Endothelial cell of umbilical vein (primary cell): ENCODE data around the gene RPUSD4. TPM values are rescaled to one million over a fixed set of nuclear protein-coding genes. Genes with fewer than 3 reads are reported as not detected.
"Not testable (repeated sequence)": the region's sequence is repeated elsewhere in the genome, so short reads cannot be mapped to it uniquely, and the experiment has no call there.

ENCODE experiments used
- BruUV-seq: library from RNA; stranded (reverse); fragments of 400-500 nt; replicated peaks from 2 replicates; lab custom pipeline; 2021; lab: Mats Ljungman, UMichigan
- CTCF ChIA-PET: fragments of 300-600, 350-600 bp; sonication (Branson Sonifier 250); formaldehyde crosslinking; loops from one replicate; lab custom pipeline; 2021; ENCODE audit warnings: antibody characterized with exemption, inconsistent platforms; lab: Charles Lee
- POLR2A ChIA-PET: fragments of 300-600, 350-600 bp; sonication (Branson Sonifier 250); formaldehyde crosslinking; loops from one replicate; lab custom pipeline; 2021; ENCODE audit warnings: antibody characterized with exemption, inconsistent platforms; lab: Charles Lee
- DNase-seq: peaks from one replicate; pipeline ENCODE4 v3.0.0-alpha.2; 2011; ENCODE audit warnings: low read depth, low spot score
- FAIRE-seq: peaks from 2 replicates; lab custom pipeline; 2011; peaks lifted over from hg19 to GRCh38; lab: Jason Lieb, UNC
- H2AFZ ChIP-seq: 2 replicates; pipeline ENCODE4 v1.6.0; 2012; ENCODE audit warnings: low read depth, low read length, control low read depth, inconsistent platforms
- H3K27ac ChIP-seq: 2 replicates; pipeline ENCODE4 v1.5.1; 2011; ENCODE audit warnings: low read depth, mild to moderate bottlenecking, control low read depth, low read length, moderate library complexity; ENCODE audit not compliant: insufficient read depth
- H3K27me3 ChIP-seq, 2 experiments: 2 replicates each; pipeline versions ENCODE4 v1.6.0 to v1.6.1; 2011; ENCODE audit warnings: low read length in 2 of 2, mixed read lengths in 1 of 2; ENCODE audit not compliant: control insufficient read depth in 2 of 2, insufficient read depth in 2 of 2
- H3K36me3 ChIP-seq, 2 experiments: 2 replicates in 1 of 2; 3 replicates in 1 of 2; pipeline ENCODE4 v1.5.1; 2011; ENCODE audit warnings: low read length in 2 of 2, mild to moderate bottlenecking in 1 of 2, moderate library complexity in 1 of 2; ENCODE audit not compliant: control insufficient read depth in 2 of 2, insufficient read depth in 2 of 2; ENCODE audit errors: extremely low read depth in 1 of 2
- H3K4me1 ChIP-seq: 3 replicates; pipeline ENCODE4 v1.5.1; 2011; ENCODE audit warnings: mild to moderate bottlenecking, low read length; ENCODE audit not compliant: control insufficient read depth, insufficient read depth; ENCODE audit errors: extremely low read depth
- H3K4me2 ChIP-seq: 2 replicates; pipeline ENCODE4 v1.6.1; 2011; ENCODE audit warnings: low read length, control low read depth, mixed read lengths; ENCODE audit not compliant: insufficient read depth
- H3K4me3 ChIP-seq, 3 experiments: fragments of 200-600 bp in 1 of 3; sonication (generic), shearing (Covaris generic) in 1 of 3; replicated peaks in 1 of 3; 2 replicates each; pipeline ENCODE4 v1.5.1; 2011 to 2016; ENCODE audit warnings: control low read depth in 3 of 3, low read length in 3 of 3, mild to moderate bottlenecking in 2 of 3, inconsistent platforms in 1 of 3, low read depth in 1 of 3, moderate library complexity in 1 of 3; ENCODE audit not compliant: insufficient read depth in 1 of 3
- H3K79me2 ChIP-seq: 2 replicates; pipeline ENCODE4 v1.6.0; 2012; ENCODE audit warnings: low read length, inconsistent platforms; ENCODE audit not compliant: control insufficient read depth, insufficient read depth
- H3K9ac ChIP-seq: replicated peaks from 2 replicates; pipeline ENCODE3; 2011; ENCODE audit warnings: low read length, control low read depth; ENCODE audit not compliant: insufficient read depth; ENCODE audit errors: extremely low read depth
- H3K9me1 ChIP-seq: replicated peaks from 3 replicates; pipeline ENCODE4 v1.6.0; 2011; ENCODE audit warnings: mild to moderate bottlenecking, low read length; ENCODE audit not compliant: control insufficient read depth, insufficient read depth; ENCODE audit errors: extremely low read depth
- H3K9me3 ChIP-seq: replicated peaks from 2 replicates; pipeline ENCODE4 v1.5.1; 2012; ENCODE audit warnings: low read length, inconsistent platforms; ENCODE audit not compliant: control insufficient read depth, insufficient read depth
- H4K20me1 ChIP-seq: replicated peaks from 2 replicates; pipeline ENCODE3; 2011; ENCODE audit warnings: mild to moderate bottlenecking, low read length; ENCODE audit not compliant: control insufficient read depth, insufficient read depth; ENCODE audit errors: extremely low read depth
- CTCF ChIP-seq, 2 donors: IDR thresholded peaks; 1 replicate in 1 of 2; 2 replicates in 1 of 2; pipeline ENCODE4 v1.5.1; 2011; ENCODE audit warnings: low read length in 2 of 2, mild to moderate bottlenecking in 2 of 2, moderate library complexity in 2 of 2, control low read depth in 1 of 2, inconsistent platforms in 1 of 2, low read depth in 1 of 2; ENCODE audit not compliant: insufficient read depth in 1 of 2; ENCODE audit errors: extremely low read depth in 1 of 2
- EZH2 ChIP-seq: IDR thresholded peaks from 2 replicates; pipeline ENCODE4 v1.6.1; 2012; ENCODE audit warnings: borderline replicate concordance, low read depth, mild to moderate bottlenecking, moderate library complexity, low read length, inconsistent platforms; ENCODE audit not compliant: severe bottlenecking
- FOS ChIP-seq: IDR thresholded peaks from 2 replicates; pipeline ENCODE4 v1.6.1; 2011; ENCODE audit warnings: mild to moderate bottlenecking, low read length, moderate library complexity, borderline replicate concordance; ENCODE audit not compliant: insufficient read depth
- GATA2 ChIP-seq: IDR thresholded peaks from 2 replicates; pipeline ENCODE4 v1.7.0; 2011; ENCODE audit warnings: low read depth, mild to moderate bottlenecking, moderate library complexity, mixed read lengths, low read length; ENCODE audit not compliant: insufficient read length, insufficient read depth
- JUN ChIP-seq: IDR thresholded peaks from 2 replicates; pipeline ENCODE4 v1.6.1; 2011; ENCODE audit warnings: borderline replicate concordance, low read depth; ENCODE audit not compliant: insufficient read length, insufficient read depth
- MYC ChIP-seq: IDR thresholded peaks from one replicate; pipeline ENCODE4 v1.6.1; 2011; ENCODE audit warnings: mild to moderate bottlenecking, low read depth, low read length
- POLR2A ChIP-seq: IDR thresholded peaks from 2 replicates; pipeline ENCODE4 v1.6.1; 2012; ENCODE audit warnings: low read depth, mild to moderate bottlenecking, control low read depth, low read length
- POLR2AphosphoS5 ChIP-seq: IDR thresholded peaks from 2 replicates; pipeline ENCODE4 v1.6.1; 2012; ENCODE audit warnings: low read depth, mild to moderate bottlenecking, control low read depth, low read length, moderate library complexity; ENCODE audit not compliant: insufficient read depth
- dilution Hi-C: fragments of 300-500 bp; cut with MboI; formaldehyde crosslinking; loops from one replicate; pipeline ENCODE4 v1.15.0; 2019; ENCODE audit warnings: low sequenced_read_pairs; ENCODE audit not compliant: extremely low pct_ligation_motif_present
- intact Hi-C: fragments of 100-400 bp; cut with micrococcal nuclease; formaldehyde crosslinking; loops from one replicate; pipeline ENCODE4 v1.10.0; 2022
- polyA plus RNA-seq, 4 experiments: library from polyadenylated mRNA; depleted of rRNA in 3 of 4; stranded (reverse) in 3 of 4; unstranded in 1 of 4; fragments of >200 nt; gene quantifications; 2 replicates each; pipeline versions ENCODE4 v1.2.1 to v1.2.3, GENCODE V29; 2011 to 2012; ENCODE audit warnings: missing spikeins in 1 of 4
- total RNA-seq: library from RNA; stranded (reverse); gene quantifications from 2 replicates; pipeline ENCODE4 v1.2.3, GENCODE V29; 2021
- TF ChIP-seq, protein P1 (sequence below): IDR thresholded peaks from 2 replicates; pipeline ENCODE4 v1.6.1; 2011; ENCODE audit not compliant: insufficient read depth, insufficient read length

RPUSD4 gene
- total and polyA plus RNA-seq, 2 donors (not counting 3 experiments of a cell fraction or from before 2014, with no cell fraction given), result 37.8 to 40.8 TPM

- no peaks in the 10 kb centered on the region for H3K4me1 ChIP-seq
- no peaks in the 10 kb centered on the region for H3K27me3 ChIP-seq
- POLR2A ChIA-PET, result no interaction called here
- no peaks in the 10 kb centered on the region for H3K9me3 ChIP-seq
- peaks cover 3% of the 10 kb centered on the region for H3K9me1 ChIP-seq
- H3K4me2 ChIP-seq, result no peak overlapping the region
- dilution Hi-C loops (no loop called here), intact Hi-C loops (no loop called here)
- no peak overlapping the region for H3K4me3 ChIP-seq
- no peak overlapping the region for H3K27ac ChIP-seq
- no peaks in the 10 kb centered on the region for H3K79me2 ChIP-seq
- CTCF ChIA-PET, result no interaction called here
- TF ChIP-seq EZH2 (no peak), CTCF (IDR thresholded peaks at IDR 0.05; ENCODE audit: extremely low read depth in 1 of 2, insufficient read depth in 1 of 2, low read depth in 1 of 2, low read length in 2 of 2) (no peak), MYC (no peak), FOS (no peak), POLR2A (no peak), GATA2 (no peak), JUN (no peak), POLR2AphosphoS5 (no peak)
- TF ChIP-seq, protein P1, sequence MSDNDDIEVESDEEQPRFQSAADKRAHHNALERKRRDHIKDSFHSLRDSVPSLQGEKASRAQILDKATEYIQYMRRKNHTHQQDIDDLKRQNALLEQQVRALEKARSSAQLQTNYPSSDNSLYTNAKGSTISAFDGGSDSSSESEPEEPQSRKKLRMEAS, result no peak
- DNase-seq, result no peak
- no peak overlapping the region for H2AFZ ChIP-seq
- no peaks in the 10 kb centered on the region for H4K20me1 ChIP-seq
- FAIRE-seq, result no peak
- H3K9ac ChIP-seq, result no peak overlapping the region
- H3K36me3 ChIP-seq, result peaks cover 12 to 16% of the 10 kb centered on the region in 2 experiments
- no TSS peak for BruUV-seq
These were observed 44.8 kb upstream of the RPUSD4 start for GRCh38 chr11:126256216-126256615.

GRCh38 chr11:126255507-126255906 lies 44.1 kb upstream of the RPUSD4 start:
- H3K27ac ChIP-seq, H3K4me3 ChIP-seq, H3K9ac ChIP-seq, H3K4me1 ChIP-seq, intact Hi-C loops, H3K9me3 ChIP-seq, H3K9me1 ChIP-seq, FAIRE-seq, DNase-seq, dilution Hi-C loops, CTCF ChIA-PET, H2AFZ ChIP-seq, H3K27me3 ChIP-seq, H3K4me2 ChIP-seq, BruUV-seq, POLR2A ChIA-PET, H3K79me2 ChIP-seq, H4K20me1 ChIP-seq: not testable (repeated sequence)
- peaks cover 10 to 16% of the 10 kb centered on the region in 2 experiments for H3K36me3 ChIP-seq
